Activated effector memory CD4-positive, alpha-beta T cell treated with anti-CD3 and anti-CD28 coated beads, Interleukin-2, amount 50 U/mL, for 16 hours (primary cell): ENCODE results near the gene CHST13.

ENCODE experiments used
- DNase-seq: peaks from one replicate; pipeline ENCODE4 v3.0.0-alpha.2; 2020

Gene CHST13

DNA sequence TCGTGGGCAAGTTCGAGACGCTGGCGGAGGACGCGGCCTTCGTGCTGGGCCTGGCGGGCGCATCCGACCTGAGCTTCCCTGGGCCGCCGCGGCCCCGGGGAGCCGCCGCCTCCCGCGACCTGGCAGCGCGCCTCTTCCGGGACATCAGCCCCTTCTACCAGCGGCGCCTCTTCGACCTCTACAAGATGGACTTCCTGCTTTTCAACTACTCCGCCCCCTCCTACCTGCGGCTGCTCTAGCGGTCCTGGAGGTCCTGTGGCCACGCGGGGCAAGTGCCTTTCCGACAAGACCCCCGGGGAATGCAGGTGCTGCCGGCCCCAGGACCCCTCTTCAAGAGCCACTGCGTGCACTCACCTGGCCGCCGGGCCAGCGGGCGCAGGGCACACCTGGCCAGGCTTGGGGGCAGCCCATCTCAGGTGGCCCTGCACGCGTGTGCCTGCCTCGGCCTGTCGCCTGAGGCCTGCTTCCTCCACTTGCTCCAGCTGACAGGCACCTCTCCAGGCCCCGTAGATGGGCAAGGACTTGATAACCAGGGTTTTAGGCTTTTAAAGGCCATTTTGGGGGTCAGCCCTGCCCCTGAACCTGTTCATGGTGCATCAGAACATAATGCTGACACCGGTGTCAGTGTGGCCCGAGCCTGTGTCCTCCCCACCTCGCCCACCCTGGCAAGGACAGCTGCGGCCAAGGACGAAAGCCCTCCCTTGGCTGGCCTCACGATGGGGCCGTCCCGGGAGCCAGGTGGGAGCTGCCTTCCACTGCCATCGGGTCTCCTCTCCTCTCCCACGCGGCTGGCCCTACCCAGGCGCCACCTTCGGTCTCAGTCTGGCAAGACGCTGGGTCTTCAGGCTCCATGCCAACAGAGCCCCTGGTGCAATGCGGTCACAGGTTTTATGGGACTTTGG is 18.6 kb downstream of the CHST13 start:
- peak; percentile 47 for DNase-seq

DNA sequence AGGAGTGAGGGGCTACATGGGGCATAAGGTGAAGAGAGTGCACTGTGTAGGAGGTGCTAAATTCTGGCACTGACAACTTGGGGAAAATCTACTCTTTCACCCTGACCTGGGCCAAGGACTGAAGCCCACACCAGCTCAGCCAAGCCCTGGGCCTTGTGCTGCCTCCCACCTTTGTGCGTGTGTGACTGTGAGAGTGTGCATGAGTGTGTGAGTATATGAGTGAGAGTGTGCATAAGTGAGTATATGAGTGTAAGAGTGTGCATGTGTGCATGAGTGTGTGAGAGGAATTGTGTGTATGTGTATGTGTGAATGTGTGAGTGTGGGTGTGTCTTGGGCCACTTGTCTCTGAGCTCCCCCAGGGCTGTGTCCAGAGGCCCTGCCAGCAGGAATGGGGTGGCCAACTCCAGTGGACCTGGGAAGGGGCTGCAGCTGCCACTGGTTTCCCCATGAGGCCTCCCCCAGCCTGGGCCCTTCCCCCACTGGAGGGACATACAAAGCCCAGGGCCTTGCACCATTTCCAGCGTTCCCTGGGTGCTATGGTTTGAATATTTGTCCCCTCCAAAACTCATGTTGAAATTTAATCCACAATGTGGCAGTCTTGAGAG is 19.6 kb downstream of the CHST13 start:
- DNase-seq: peak; percentile 36

DNA sequence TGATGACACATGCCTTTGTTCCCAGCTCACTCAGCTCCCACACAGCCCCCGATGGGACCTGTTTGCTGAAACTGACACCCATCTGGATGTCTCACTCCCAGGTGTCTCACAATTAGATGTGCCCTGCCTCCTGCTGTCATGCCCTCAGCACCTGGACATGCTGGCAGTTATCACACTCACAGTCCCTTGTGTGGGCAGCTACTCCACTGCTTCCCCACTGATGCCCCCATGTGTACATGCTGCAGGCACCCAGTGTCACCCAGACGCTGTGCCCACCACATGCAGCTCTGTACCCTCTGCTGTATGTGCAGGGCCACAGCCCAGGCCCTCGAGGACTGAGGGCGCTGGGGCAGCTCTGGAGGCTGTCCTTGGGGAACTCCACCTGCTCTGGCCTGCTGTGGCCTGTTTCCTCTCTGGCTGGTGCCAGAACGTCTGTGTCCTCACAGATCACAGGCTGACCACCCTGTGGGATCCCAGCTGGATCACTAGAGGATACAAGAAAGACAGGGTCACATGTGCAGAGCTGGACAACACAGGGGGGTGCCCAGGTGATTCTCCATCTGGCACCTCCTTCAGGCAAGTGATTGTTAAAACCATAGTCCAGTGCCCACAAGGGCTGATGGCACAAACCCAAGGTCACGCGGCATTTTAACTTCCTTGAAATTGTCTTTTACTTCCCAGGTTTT is 20.8 kb downstream of the CHST13 start:
- peak; percentile 24 for DNase-seq

DNA sequence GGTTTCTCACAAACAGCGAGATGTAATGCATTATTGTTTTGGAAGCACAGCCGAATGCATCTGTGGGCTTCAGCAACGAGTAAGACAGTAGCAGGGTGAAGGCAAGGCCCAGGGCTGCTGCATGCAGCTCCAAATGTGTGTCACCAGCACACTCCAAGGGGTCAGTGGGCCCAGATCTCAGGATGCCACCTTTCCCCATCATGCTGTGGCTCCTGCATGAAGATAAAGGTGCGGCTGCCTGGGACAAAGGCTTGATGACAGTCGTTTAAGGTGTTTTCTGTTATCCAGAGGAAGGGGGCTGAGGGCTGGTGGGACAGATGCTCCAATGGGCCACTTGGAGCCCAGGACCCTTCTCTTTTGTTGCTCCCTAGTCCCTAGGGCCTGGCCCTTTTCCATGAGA is 21.6 kb downstream of the CHST13 start:
- no peak for DNase-seq

DNA sequence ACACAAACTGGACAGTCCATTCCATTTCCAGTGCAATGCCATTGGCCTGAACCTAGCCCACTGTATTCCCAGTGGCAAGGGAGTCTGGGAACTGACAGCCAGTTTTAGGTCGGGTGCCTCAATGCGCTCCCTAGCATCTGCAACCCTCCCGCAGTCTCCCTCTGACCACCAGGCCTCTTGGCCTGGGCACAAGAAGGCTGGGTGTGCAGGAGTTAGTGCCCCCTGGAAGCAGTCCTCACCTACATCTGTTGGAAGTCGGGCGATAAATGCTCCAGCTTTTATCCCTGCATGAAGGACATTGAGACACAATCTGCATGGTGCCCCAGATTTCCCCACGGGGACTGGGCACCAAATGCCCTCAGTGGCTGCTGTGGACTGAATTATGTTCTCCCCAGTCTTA is 22.1 kb downstream of the CHST13 start:
- DNase-seq: peak; percentile 57

DNA sequence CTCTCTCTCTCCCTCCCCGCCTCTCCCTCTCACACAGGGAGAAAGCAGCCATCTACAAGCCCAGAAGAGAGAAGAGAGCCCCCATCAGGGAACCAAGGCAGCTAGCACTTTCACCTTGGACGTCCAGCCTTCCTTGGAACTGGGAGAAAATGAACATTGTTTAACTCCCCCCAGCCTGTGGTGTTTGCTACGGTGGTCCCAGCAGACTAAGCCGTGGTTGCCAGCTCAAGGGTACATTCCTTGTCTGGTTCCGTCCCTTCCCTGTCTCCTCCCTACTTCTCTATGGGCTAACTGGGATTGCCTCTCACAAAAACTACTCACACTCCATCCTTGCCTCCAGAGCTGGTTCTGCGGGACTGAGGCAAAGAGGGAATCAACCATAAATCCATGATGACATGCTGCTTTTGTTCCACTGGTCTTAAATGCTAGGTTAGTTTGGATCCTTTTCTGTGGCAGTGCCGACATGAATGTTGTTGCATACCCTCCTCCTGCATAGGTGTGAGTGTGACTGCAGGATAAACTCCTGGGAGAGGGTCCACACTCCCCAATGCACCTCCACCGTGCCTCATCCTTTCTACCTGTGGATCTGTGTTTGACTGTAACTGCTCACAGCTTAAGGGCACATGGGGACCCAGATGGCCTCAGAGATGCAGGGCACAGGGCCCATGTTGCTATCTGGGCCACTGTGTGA is 22.7 kb downstream of the CHST13 start:
- peak; percentile 37 for DNase-seq

DNA sequence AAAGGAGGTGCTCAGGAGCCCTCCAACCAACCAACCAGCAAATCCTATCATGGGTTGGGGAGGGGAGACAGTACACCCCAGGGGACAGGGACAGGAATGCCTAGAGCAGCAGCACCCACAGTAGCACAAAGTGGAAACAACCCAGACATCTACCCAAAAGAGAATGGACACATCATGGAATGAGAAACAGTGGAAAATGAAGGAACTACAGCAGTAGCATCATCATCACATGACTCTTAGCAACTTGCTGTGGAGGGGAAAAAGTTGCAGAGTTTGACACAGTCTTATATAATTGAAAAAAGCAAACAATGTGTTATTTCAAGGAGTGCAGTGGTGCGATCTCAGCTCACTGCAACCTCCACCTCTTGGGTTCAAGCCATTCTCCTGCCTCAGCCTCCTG is 23.8 kb downstream of the CHST13 start:
- no peak for DNase-seq

DNA sequence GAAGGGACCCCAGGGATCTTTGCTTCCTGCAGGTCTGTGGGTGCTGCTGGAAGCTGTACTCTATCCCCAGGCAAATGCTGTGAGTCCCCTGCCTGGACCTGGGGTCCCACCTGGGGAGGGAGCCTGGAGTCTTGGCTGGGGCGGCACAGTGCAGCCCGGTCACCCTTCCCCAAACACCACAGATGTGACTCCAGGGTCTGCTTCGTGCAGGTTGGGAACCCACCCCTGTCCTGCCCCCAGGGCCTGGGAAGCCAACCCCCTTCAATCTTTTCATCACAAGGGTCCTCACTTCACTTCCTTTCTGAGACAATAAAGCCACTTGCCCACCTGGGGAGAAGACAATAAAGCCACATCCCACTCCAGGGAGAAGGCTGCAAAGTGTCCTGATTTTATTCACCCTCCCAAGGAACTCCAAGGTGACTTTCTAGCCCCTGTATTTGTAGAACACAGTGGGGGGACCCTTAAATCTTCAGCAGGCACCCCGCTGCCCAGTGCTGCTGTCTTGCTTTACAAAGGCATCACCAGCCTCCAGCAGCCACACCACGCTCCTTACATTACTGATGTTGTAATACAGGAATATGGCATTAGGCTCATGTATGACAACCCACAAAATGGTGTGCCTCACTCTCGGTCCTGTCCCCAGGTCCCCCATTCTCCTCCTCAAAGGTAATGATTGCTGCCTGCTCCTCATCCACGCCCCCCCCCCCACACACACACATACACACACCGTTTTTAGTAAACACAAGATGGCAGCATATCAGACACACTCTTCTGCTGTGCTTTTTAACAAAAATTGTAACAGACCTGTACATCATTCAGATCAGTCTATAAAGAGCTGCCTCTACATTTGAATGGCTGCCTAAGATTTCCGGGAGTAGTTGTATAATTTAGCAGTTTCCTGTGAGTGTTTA is 24.9 kb downstream of the CHST13 start:
- peak; percentile 47 for DNase-seq

DNA sequence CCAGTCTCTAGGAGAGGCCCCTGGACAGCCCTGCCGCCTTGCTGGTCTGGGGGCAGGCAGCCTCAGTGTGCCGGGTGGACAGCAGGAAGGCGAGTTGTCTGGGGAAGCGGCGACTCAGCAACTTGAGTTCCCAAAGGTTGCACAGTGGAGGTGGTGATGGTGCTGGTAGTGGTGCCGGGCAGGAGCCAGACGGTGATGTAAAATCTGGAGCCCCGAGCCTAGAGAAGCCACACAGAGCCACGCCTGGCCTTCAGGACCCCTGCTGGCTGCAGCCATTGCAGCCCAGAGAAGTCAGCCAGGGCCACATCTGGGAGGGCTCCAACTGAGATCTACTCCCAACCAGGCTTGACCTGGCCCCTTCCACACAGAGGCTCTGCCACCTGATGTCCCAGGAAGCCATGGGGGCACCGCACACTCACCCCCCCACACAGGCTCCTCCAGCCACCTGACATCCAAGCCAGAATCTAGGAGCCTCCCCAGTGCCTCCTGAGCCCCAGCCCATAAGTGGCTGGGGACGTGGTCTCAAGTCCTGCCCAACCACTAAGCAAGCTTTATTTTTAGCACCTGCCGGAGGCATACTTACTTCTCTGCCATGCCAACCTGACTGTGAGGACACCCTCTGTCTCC is 26.0 kb downstream of the CHST13 start:
- DNase-seq: peak; percentile 41

DNA sequence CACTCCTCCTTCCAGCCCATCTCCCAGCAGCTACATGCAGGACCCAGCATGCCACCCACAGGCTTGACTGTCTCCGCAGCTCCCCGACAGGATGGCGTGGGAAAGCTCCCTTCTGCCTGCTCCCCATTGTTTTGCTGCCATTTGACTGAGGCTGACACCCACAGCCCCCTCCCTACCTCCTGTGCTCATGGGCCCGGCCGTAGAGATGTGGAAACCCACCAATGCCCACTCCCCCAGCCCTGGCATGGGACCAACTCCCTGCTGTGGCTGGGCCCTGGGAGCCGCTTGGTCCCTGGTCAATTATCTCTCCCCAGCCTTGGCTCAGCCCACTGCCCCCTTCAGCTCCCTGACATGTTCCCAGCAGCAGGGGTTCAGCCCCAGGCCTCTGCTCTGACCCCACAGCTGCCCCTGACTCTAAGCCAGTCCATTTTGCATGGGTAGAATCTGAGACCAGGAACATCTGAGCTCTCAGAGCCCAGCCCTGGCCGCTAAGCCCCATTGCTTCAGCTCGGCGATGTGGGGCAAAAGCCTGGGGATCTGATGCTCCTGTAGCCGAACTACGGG is 26.6 kb downstream of the CHST13 start:
- DNase-seq: peak; percentile 44

DNA sequence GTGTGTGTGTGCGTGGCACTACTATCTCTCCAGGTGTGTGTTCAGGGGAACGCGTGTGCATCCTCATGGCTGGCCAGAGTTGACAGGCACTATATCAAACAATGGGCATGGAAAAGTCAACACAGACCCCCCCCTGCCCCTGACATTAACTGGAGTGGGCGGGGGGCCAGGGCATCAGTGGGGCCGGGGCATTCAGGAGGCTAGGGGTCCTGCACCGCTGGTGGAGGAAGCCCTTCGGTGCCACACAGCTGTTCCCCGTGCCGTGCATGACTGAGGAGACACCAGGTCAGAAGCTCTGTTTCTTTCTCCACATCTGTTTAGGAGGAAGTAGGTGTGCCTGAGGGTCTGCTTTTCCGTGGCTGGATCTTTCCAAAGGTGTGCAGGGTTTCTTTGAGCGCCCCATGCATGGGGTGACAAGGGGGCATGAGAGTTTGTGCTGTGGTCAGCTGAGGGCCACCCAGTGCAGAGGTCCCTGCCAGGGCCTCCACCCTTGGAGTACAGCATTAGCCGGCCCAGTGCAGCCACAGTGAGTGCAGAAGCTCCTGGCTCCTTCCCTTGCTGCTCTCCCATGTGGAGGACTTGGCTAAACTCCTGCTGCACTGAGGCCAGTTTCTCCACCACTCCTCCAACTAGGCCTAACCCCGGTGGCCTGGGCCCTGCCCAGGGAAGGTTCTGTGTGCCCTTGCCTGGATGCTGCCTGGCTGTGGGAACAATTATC is 27.3 kb downstream of the CHST13 start:
- peak; percentile 51 for DNase-seq

DNA sequence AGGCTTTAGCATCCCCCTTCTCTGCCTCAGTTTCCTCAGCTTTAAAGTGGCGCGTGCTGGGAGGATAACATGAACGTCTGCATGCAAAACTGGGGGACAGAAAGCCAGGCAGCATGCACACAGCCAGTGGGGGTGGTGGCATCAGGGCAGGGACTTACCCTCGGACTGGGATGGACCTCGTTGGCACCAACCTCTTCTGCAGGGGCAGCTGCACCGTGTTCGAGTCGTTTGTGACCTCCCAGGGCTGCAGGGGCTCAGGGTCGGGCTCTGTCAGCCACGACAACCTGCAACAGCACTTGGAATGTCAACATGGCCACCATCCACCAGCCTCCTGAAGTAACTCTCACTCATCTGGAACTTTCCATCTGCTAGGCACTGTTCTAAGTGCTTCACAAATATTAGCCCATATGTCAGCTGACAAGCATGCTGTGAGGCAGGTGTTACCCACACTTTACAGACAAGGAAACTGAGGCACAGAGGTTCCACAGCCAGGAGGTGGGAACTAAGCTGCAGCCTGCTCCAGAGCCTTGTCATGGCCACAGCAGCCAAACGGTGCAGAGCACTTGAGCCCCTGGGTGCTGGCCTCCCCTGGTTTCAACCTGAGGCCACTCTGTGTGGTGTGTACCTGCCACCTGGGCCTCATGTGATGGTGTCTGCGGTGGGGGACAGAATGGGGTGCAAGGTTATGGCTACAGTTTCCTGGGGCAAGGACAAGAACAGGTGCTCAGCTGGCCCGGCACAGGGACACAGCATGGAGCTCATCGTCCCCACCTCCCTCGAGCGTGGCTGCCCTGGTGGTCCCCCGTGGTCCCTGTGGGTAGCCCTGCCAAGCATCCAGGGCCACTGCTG is 28.1 kb downstream of the CHST13 start:
- DNase-seq: peak; percentile 47

DNA sequence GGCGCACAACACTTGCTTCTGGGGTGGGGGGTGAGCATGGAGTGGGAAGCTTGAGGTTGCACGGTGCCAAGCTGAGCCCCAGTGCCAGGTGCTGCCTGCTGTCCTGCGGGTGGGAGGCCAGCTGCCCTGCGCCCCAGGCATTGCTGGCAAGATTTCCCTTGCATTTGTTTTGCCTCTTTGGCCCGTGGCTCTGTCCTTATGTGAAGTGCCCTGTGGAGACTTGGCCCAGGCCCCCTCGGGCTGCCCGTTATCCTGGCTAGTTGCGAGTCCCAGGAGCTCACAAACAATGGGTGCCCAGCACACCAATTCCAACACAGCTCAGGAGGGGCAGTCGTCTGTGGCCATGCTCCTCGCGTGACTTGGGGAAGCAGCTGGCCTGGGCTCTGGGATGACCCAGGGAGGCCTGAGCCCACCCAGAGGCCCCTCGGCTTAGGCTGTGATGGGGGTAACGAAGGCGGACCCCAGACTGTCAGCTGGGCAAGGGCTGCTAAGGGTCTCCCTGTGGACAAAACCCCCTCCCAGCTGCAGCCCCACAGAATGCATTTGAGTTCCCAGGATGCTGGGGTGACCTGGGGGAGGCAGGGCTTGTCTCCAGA is 28.8 kb downstream of the CHST13 start:
- peak; percentile 56 for DNase-seq

DNA sequence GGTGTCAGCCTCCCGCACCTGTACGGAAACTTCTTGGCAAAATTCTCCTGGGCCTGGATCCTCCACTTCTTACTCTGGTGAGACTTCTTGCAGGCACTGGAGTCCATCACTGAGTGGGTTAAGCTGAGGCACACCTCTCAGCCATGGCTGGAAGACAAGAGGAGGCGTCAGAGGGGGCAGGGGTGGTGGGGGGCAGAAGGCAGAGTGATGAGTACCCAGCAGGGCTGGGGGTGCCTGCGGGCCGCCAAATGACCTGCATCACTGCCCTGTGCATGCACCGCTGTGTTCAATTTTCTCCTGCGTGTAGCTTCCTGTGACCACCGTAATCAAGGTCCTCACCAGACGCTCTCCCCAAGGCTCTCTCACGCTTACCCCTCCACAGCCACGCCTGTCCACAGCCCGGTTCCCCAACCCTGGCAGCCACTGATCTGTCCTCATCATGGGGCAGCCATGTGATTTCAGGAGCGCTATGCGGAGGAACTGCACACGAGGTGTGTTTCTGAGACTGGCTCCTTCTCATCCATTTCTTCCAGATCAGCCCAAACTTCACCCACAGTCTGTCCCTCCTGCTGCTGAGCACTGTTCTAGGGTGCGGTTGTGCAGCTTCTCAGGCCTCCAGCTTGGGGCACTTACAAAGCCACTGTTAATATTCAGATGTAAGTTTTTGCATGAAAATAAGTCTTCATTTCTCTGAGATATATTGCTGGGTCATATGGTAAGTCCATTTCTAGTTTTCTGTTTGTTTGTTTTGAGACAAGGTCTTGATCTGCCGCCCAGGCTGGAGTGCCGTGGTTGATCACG is 29.5 kb downstream of the CHST13 start:
- peak; percentile 53 for DNase-seq

DNA sequence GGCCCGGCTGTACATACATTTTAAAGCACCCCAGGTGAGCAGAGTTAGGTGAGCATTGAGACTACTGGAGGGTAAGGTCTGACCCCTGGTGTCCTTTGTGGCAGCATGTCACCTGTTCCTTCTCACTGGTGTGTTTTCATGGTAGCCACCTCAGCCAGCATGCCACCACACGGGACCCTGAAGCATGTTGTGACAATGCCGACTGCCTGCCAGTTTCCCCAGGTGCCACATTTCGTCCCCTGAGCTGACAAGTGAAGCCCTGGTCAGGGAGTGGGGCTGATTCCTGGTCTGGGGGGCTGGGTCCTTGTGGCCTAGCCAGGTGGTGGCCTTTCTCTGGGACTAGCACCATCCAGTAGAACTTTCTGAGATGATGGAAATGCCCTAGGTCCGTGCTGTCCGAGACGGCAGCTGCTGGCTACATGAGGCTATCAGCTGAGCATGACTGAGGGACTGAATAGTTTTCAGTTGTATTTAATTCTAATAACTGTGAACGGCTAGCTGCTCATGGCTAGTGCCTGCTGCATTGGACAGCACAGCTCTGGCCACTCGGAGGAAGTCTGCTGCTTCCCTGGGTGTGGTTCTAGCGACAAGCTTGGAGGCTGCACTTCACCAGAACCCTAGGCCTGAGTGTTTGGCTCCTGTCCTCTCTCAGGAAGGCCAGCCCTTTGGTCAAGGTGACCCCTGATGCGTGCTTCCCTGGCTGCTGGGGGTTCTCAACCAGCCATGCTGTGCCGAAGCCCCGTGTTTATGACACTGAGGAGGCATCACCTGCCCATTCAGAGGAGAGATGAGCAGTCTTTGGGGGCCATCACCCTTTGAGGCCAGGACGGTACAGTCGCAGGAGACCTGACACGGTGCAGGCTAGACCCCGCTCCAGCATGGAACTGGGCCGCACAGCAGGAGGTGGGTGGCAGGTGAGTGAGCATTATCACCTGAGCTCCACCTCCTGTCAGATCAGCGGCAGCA is 30.9 kb downstream of the CHST13 start:
- peak; percentile 49 for DNase-seq

DNA sequence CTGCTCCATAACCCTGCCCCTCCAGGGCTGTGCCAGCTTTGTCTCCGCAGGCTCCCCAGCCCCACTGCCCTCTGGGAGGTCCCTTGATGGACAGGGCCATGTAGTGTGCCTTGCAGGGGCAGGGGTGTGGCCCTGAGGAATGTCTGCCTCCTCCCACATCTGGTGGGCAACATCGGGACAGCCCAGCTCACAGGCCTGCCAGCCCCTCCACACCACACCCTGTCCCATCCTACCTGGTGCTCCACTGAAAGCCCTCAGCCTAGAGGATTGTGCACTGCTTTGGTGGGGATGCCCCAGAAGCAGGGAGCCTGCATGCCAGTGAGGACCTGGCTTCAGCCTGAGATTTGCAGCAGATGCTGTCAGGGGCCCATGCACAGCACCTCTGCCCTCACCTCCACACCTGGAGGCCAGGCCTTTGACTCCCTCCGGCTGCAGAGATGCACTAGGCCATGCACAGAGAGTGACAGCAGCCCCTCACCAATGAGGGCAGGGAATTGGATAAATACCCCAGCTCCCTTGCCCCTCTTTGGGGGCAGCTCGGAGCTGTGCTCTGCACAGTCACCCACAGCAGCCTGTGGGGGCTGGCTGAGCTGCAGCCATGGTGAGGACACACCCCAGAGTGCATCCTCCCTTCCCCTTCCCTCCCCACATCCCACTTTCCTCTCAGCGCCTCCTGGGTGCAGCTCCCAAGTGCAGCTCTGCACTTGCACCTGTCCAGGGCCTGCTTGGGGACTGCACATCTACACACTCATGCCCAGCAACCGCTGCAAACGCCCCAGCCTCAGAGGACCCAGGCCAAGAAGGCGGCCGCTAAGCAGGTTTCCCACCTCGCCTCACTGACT is 32.1 kb downstream of the CHST13 start:
- DNase-seq: peak; percentile 36
